ENCODE results near the gene GOT1. TPM values are rescaled to one million over a fixed set of nuclear protein-coding genes. Genes with fewer than 3 reads are reported as not detected.

Gene GOT1
- total and polyA plus RNA-seq, 2 donors (not counting 3 experiments of a cell fraction or from before 2014, with no cell fraction given): 14.4 to 36.3 TPM

DNA sequence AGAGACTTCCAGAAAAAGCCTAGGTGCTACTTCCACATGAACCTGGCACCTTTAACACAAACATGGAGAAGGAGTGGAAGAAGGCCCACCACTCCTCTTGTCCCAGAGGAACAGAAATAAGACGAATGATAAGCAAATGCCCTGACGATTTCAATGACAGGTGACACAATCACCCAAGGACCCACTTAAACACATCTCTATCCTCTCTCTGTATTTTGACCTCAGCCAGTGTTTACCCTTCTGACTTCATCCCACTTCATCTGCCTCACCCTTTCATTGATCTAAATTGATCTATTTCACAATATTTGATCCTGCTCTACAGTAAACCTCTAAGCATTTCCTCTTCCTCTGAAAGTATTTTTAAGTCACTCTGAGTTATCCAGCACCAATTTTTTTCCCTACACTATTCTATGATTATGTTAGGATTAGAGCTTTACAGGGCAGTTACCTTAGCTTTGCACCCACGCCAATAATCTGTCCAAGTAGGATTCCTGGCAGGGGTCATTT, 9.1 kb downstream of the GOT1 start:
- no peaks in the 10 kb centered on the region for H3K4me1 ChIP-seq (ENCODE audit: control insufficient read depth, extremely low read depth, insufficient read depth, low read length)
- no peak overlapping the region for H3K4me2 ChIP-seq (ENCODE audit: insufficient read depth, low read length)
- ChIA-PET POLR2A (no interaction called here), CTCF (no interaction called here)
- FAIRE-seq (no peak), DNase-seq (ENCODE audit: low read depth, low spot score) (no peak)
- H3K27me3 ChIP-seq (ENCODE audit: control insufficient read depth in 2 of 2, insufficient read depth in 2 of 2, low read length in 2 of 2): no peaks in the 10 kb centered on the region
- H4K20me1 ChIP-seq (replicated peaks; ENCODE audit: control insufficient read depth, extremely low read depth, insufficient read depth, low read length): no peaks in the 10 kb centered on the region
- no peaks in the 10 kb centered on the region for H3K9me3 ChIP-seq (replicated peaks; ENCODE audit: control insufficient read depth, insufficient read depth, low read length)
- no peaks in the 10 kb centered on the region for H3K9me1 ChIP-seq (replicated peaks; ENCODE audit: control insufficient read depth, extremely low read depth, insufficient read depth, low read length)
- H2AFZ ChIP-seq (ENCODE audit: low read depth, low read length): no peak overlapping the region
- BruUV-seq (replicated peaks): no TSS peak
- no peaks in the 10 kb centered on the region for H3K79me2 ChIP-seq (ENCODE audit: control insufficient read depth, insufficient read depth, low read length)
- intact Hi-C loops (cut with micrococcal nuclease) (no loop called here), dilution Hi-C loops (cut with MboI; ENCODE audit: extremely low pct_ligation_motif_present, low sequenced_read_pairs) (no loop called here)
- no peak overlapping the region for H3K27ac ChIP-seq (ENCODE audit: insufficient read depth, low read depth, low read length)
- no peak overlapping the region for H3K4me3 ChIP-seq (replicated peaks in 1 of 3; ENCODE audit: insufficient read depth in 1 of 3, low read depth in 1 of 3, low read length in 3 of 3)
- H3K36me3 ChIP-seq (ENCODE audit: control insufficient read depth in 2 of 2, extremely low read depth in 1 of 2, insufficient read depth in 2 of 2, low read length in 2 of 2): peaks cover 0 to 7% of the 10 kb centered on the region in 2 experiments
- TF ChIP-seq MYC (IDR thresholded peaks at IDR 0.05; ENCODE audit: low read depth, low read length): no peak
- TF ChIP-seq, protein P1, sequence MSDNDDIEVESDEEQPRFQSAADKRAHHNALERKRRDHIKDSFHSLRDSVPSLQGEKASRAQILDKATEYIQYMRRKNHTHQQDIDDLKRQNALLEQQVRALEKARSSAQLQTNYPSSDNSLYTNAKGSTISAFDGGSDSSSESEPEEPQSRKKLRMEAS (IDR thresholded peaks at IDR 0.05; ENCODE audit: insufficient read depth, insufficient read length): no peak
- TF ChIP-seq POLR2A (IDR thresholded peaks at IDR 0.05; ENCODE audit: low read depth, low read length): no peak
- TF ChIP-seq FOS (IDR thresholded peaks at IDR 0.05; ENCODE audit: borderline replicate concordance, insufficient read depth, low read length): no peak
- H3K9ac ChIP-seq (replicated peaks; ENCODE audit: extremely low read depth, insufficient read depth, low read length): no peak overlapping the region

DNA sequence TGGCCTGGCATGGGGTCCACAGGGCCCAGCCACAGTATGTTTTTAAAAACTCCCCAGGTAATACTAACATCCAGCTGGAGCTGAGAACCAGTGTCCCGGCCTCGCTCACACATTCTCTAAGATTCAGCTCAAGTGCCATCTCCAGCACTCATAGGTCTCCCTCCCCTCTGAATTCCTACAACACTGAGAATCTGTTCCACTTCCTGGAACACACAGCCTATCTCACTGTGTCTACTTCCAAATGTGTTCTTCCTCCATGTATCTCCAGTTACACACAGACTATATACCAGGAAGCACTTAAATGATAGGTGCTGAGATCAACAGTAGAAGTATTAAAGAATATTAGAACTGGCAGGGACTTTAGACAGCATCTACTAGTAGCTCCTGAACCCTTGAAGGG, 10.7 kb downstream of the GOT1 start:
- Histone ChIP-seq H3K9ac (replicated peaks; ENCODE audit: extremely low read depth, insufficient read depth, low read length) (no peak overlapping the region), H4K20me1 (replicated peaks; ENCODE audit: control insufficient read depth, extremely low read depth, insufficient read depth, low read length) (no peaks in the 10 kb centered on the region), H3K4me3 (replicated peaks in 1 of 3; ENCODE audit: insufficient read depth in 1 of 3, low read depth in 1 of 3, low read length in 3 of 3) (no peak overlapping the region), H3K4me2 (ENCODE audit: insufficient read depth, low read length) (no peak overlapping the region), H3K36me3 (ENCODE audit: control insufficient read depth in 2 of 2, extremely low read depth in 1 of 2, insufficient read depth in 2 of 2, low read length in 2 of 2) (peaks cover 0 to 7% of the 10 kb centered on the region in 2 experiments), H3K9me3 (replicated peaks; ENCODE audit: control insufficient read depth, insufficient read depth, low read length) (no peaks in the 10 kb centered on the region), H3K79me2 (ENCODE audit: control insufficient read depth, insufficient read depth, low read length) (no peaks in the 10 kb centered on the region), H3K4me1 (ENCODE audit: control insufficient read depth, extremely low read depth, insufficient read depth, low read length) (no peaks in the 10 kb centered on the region), H3K27me3 (ENCODE audit: control insufficient read depth in 2 of 2, insufficient read depth in 2 of 2, low read length in 2 of 2) (no peaks in the 10 kb centered on the region), H3K27ac (ENCODE audit: insufficient read depth, low read depth, low read length) (no peak overlapping the region), H2AFZ (ENCODE audit: low read depth, low read length) (no peak overlapping the region), H3K9me1 (replicated peaks; ENCODE audit: control insufficient read depth, extremely low read depth, insufficient read depth, low read length) (no peaks in the 10 kb centered on the region)
- ChIA-PET POLR2A (no interaction called here), CTCF (interaction anchor here (1.3 kb wide), 1 partner anchor 17 kb away, joined by 3 read pairs; no protein-coding TSS in a partner anchor)
- TF ChIP-seq FOS (IDR thresholded peaks at IDR 0.05; ENCODE audit: borderline replicate concordance, insufficient read depth, low read length) (no peak), JUN (IDR thresholded peaks at IDR 0.05; ENCODE audit: borderline replicate concordance, insufficient read depth, insufficient read length, low read depth) (no peak), POLR2A (IDR thresholded peaks at IDR 0.05; ENCODE audit: low read depth, low read length) (no peak), EZH2 (IDR thresholded peaks at IDR 0.05; ENCODE audit: borderline replicate concordance, low read depth, low read length, severe bottlenecking) (no peak)
- TF ChIP-seq, protein P2, sequence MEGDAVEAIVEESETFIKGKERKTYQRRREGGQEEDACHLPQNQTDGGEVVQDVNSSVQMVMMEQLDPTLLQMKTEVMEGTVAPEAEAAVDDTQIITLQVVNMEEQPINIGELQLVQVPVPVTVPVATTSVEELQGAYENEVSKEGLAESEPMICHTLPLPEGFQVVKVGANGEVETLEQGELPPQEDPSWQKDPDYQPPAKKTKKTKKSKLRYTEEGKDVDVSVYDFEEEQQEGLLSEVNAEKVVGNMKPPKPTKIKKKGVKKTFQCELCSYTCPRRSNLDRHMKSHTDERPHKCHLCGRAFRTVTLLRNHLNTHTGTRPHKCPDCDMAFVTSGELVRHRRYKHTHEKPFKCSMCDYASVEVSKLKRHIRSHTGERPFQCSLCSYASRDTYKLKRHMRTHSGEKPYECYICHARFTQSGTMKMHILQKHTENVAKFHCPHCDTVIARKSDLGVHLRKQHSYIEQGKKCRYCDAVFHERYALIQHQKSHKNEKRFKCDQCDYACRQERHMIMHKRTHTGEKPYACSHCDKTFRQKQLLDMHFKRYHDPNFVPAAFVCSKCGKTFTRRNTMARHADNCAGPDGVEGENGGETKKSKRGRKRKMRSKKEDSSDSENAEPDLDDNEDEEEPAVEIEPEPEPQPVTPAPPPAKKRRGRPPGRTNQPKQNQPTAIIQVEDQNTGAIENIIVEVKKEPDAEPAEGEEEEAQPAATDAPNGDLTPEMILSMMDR (IDR thresholded peaks at IDR 0.05; ENCODE audit: extremely low read depth in 1 of 2, insufficient read depth in 1 of 2, low read depth in 1 of 2, low read length in 2 of 2): no peak
- DNase-seq (ENCODE audit: low read depth, low spot score) (no peak), FAIRE-seq (no peak)
- BruUV-seq (replicated peaks): no TSS peak
- intact Hi-C loops (cut with micrococcal nuclease) (no loop called here), dilution Hi-C loops (cut with MboI; ENCODE audit: extremely low pct_ligation_motif_present, low sequenced_read_pairs) (no loop called here)

Measured in endothelial cell of umbilical vein (primary cell).